K562 (cell line): ENCODE results near the gene SFMBT2.

ENCODE experiments used
- ARHGAP35 ChIP-seq: fragments of 450-650 bp; IDR thresholded peaks from 2 replicates; pipeline ENCODE4 v1.6.1; 2018; ENCODE audit not compliant: partially characterized antibody
- CBX2 ChIP-seq: fragments of 200-600 bp; sonication (generic); IDR thresholded peaks from one replicate; pipeline ENCODE4 v1.6.1; 2012; ENCODE audit warnings: mild to moderate bottlenecking, low read length, inconsistent platforms; ENCODE audit not compliant: insufficient read depth, poor library complexity, severe bottlenecking
- CTCF ChIP-seq, 3 experiments: IDR thresholded peaks in 2 of 3; conservative IDR thresholded peaks in 1 of 3; 2 replicates each; pipeline ENCODE4 v1.5.1; 2011 to 2012; ENCODE audit warnings: low read length in 3 of 3, mild to moderate bottlenecking in 3 of 3, control low read depth in 2 of 3, improper control_type of control experiment in 1 of 3, inconsistent platforms in 1 of 3, low read depth in 1 of 3, mixed read lengths in 1 of 3, moderate library complexity in 1 of 3; ENCODE audit not compliant: insufficient read depth in 2 of 3
- ETV1 ChIP-seq: fragments of 450-650 bp; conservative IDR thresholded peaks from 2 replicates; pipeline ENCODE4 v1.6.1; 2016; ENCODE audit warnings: missing genetic modification characterization, control low read depth, low read depth, missing compliant biosample characterization
- HEY1 ChIP-seq: fragments of 250-450 bp; sonication (Bioruptor Pico); IDR thresholded peaks from 2 replicates; pipeline ENCODE4 v1.5.0; 2020; ENCODE audit warnings: mild to moderate bottlenecking, moderate library complexity, borderline replicate concordance
- PHF8 ChIP-seq: fragments of 200-600 bp; sonication (generic); IDR thresholded peaks from 2 replicates; pipeline ENCODE4 v1.6.1; 2012; ENCODE audit warnings: mixed run types, mild to moderate bottlenecking, inconsistent platforms, low read length, moderate library complexity, borderline replicate concordance
- PREB ChIP-seq: sonication (generic); formaldehyde crosslinking; IDR thresholded peaks from 2 replicates; pipeline ENCODE4 v1.8.1; 2023; ENCODE audit warnings: mild to moderate bottlenecking, missing genetic modification reagents
- SIN3A ChIP-seq, 2 experiments: fragments of 150-350 bp in 1 of 2; IDR thresholded peaks; 2 replicates each; pipeline ENCODE4 v1.6.1; 2011 to 2016; ENCODE audit warnings: borderline replicate concordance in 2 of 2, low read depth in 2 of 2, low read length in 2 of 2, mild to moderate bottlenecking in 2 of 2, moderate library complexity in 2 of 2; ENCODE audit not compliant: control insufficient read depth in 1 of 2
- SMC3 ChIP-seq: conservative IDR thresholded peaks from 2 replicates; pipeline ENCODE4 v1.6.1; 2011; ENCODE audit warnings: low read depth, low read length, improper control_type of control experiment; ENCODE audit not compliant: insufficient read depth
- TAF7 ChIP-seq: fragments of 450-650 bp; IDR thresholded peaks from 2 replicates; pipeline ENCODE4 v1.6.1; 2016; ENCODE audit warnings: missing genetic modification characterization, missing compliant biosample characterization
- TBP ChIP-seq: optimal IDR thresholded peaks from 2 replicates; pipeline ENCODE3; 2011; ENCODE audit warnings: low read depth, low read length, improper control_type of control experiment
- ZFP1 ChIP-seq: fragments of 450-650 bp; formaldehyde crosslinking; IDR thresholded peaks from 2 replicates; pipeline ENCODE4 v1.4.0; 2020; ENCODE audit warnings: mild to moderate bottlenecking, mixed read lengths
- ZNF184 ChIP-seq: sonication (generic); formaldehyde crosslinking; IDR thresholded peaks from 2 replicates; pipeline ENCODE4 v1.5.0; 2020; ENCODE audit warnings: missing genetic modification reagents
- TF ChIP-seq, protein P1 (sequence below): sonication (generic); formaldehyde crosslinking; IDR thresholded peaks from 2 replicates; pipeline ENCODE4 v1.8.0; 2022; ENCODE audit warnings: missing genetic modification reagents, mild to moderate bottlenecking, moderate library complexity, borderline replicate concordance

DNA sequence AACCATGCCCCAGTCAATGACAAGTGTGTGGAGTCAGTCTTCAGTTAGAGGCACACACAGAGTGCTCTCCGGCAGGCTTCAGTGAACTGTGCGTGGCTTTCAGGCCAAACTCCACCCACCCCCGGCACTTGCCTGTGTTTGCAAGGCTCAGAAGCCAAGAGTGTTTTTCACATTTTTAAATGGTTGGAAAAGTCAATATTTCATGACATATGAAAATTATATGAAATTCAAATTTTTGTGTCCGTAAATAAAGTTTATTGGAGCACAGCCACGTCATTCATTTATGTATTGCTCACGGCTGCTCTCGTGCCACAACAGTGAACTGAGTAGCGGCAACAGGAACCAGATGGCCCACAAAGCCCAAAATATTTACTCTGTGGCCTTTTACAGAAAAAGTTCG lies 104.7 kb downstream of the SFMBT2 start:
- TF ChIP-seq SIN3A (IDR thresholded peaks at IDR 0.05; ENCODE audit: borderline replicate concordance in 2 of 2, control insufficient read depth in 1 of 2, low read depth in 2 of 2, low read length in 2 of 2): no peak
- TF ChIP-seq ETV1 (tag): no peak
- TF ChIP-seq CTCF (IDR thresholded peaks at IDR 0.05 in 2 of 3, conservative IDR thresholded peaks at IDR 0.05 in 1 of 3; ENCODE audit: insufficient read depth in 2 of 3, low read depth in 1 of 3, low read length in 3 of 3): no peak
- TF ChIP-seq ZFP1: no peak
- TF ChIP-seq, protein P1, sequence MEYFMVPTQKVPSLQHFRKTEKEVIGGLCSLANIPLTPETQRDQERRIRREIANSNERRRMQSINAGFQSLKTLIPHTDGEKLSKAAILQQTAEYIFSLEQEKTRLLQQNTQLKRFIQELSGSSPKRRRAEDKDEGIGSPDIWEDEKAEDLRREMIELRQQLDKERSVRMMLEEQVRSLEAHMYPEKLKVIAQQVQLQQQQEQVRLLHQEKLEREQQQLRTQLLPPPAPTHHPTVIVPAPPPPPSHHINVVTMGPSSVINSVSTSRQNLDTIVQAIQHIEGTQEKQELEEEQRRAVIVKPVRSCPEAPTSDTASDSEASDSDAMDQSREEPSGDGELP (CRISPR knock-in tag): no peak
- no peak for TF ChIP-seq PREB (CRISPR knock-in tag)
- no peak for TF ChIP-seq ZNF184 (CRISPR knock-in tag)
- no peak for TF ChIP-seq CBX2
- TF ChIP-seq ARHGAP35: no peak
- TF ChIP-seq TBP: no peak
- TF ChIP-seq PHF8: no peak
- no peak for TF ChIP-seq TAF7 (tag)
- no peak for TF ChIP-seq HEY1
- no peak for TF ChIP-seq SMC3
